Hematopoietic multipotent progenitor cell treated with erythropoietin and hydrocortisone succinate and interleukin-3 and kit ligand, for 15 days (in vitro differentiated cells): ENCODE data around the gene CARS1.

Experiments
- DNase-seq: peaks from one replicate; pipeline ENCODE4 v3.0.0-alpha.2; 2015; ENCODE audit warnings: low spot score

The CARS1 gene

GRCh38 chr11:2991452-2992233 is 65.6 kb downstream of the CARS1 start:
- peak; percentile 66 for DNase-seq

DNA sequence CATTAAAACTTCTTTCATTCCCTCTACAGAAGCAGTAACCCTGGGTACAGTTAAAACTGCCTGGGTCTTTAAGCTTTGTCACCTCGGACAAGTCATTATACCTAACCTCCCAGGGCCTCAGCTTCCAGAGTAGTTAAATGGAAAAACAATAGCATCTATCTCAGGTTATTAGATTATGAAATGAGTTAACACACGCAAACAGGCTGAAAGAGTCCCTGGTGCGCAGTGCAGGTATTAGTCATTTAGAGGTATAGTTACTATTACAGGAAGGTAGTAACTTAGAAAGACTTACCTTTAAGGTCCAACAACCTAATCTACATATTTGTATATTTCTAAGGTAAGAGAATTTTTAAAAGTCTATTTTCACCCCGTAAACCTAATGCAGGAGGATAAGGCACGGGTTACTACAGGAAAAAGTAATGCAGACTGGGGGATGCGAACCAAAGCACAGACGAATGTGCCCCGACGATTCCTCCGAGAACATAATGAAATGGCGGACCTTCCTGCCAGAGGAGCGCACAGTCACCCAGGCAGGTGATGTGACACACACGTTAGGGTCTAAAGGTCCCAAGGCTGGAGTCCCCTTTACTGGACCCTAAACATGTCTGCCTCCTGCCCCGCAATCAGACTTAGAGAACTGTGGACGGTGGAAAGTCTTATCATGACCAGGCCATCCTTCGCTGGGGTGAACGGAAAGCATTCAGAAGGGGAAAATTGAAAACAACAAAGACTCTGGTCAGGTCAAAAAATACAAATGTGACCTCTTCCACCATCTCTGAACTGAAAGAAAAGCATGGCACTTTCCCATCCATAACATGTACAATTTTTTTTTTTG is 66.4 kb downstream of the CARS1 start:
- DNase-seq: peak; percentile 50

GRCh38 chr11:2989551-2989950 is 67.7 kb downstream of the CARS1 start:
- no peak for DNase-seq

- peak; percentile 21 for DNase-seq
Observed at GRCh38 chr11:2989006-2989405, 68.2 kb downstream of the CARS1 start.

DNA sequence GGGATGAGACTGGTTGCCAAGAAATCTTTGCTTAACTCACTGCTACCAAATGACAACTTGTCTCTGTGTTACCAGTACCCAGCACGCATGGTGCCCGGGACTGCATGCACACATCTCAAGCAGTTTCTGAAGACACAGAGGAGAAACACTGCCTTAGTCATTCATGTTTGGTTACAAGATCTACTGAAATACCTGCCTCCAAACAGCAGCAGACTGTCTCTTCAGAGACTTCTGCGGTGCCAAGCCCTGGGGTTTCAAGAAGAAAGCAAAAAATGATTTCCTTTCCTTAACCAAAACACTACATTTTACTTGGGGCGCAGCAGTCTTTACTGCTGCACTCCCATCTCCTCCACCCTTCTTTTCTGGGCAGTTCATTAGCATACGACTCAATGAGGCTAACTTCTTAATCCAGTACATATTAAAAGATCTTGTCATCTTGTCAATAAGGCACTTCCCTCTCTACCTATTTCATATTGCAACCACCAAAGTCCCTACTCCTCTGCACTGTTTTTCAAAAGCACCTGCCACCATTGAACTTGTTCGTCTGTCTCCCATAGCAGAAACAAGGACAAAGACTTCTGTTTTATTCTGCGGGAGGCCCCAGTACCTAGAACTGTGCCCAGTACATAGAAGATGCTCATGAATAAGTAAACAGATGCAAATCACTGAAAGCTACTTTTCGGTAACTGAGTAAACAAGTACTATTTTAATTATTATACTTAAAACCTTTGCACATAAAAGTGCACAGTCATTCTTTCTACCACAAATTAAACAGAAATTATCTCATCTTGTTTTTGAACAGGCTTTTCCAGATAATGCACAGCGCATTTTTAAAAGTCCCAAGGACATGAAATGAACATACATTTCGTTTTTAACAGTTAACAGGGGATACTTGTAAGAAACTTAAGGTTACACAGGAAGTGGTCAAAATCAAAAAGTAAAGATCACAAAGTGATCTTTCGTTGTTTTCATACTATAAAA is 69.1 kb downstream of the CARS1 start:
- peak; percentile 59 for DNase-seq

DNA sequence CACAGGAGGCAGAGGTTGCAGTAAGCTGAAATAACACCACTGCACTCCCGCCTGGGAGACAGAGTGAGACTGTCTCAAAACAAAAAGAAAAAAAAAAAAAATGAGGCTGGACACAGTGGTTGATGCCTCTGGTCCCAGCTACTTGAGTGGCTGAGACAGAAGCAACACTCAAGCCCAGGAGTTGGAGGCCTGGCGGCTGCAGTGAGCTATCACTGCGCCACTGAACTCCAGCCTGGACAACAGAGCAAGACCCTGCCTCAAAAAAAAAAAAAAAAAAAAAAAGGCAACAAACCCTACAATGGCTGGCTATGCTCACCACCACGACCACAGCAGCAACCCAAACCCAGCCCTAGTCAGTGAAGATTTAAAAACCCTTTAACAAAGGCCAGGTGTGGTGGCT is 73.3 kb downstream of the CARS1 start:
- no peak for DNase-seq

- DNase-seq: no peak
Observed at GRCh38 chr11:2982214-2982613, 75.0 kb downstream of the CARS1 start.

- DNase-seq: no peak
Observed at GRCh38 chr11:2981130-2981529, 76.1 kb downstream of the CARS1 start.

GRCh38 chr11:2980168-2980840 is 76.9 kb downstream of the CARS1 start:
- DNase-seq: no peak

DNA sequence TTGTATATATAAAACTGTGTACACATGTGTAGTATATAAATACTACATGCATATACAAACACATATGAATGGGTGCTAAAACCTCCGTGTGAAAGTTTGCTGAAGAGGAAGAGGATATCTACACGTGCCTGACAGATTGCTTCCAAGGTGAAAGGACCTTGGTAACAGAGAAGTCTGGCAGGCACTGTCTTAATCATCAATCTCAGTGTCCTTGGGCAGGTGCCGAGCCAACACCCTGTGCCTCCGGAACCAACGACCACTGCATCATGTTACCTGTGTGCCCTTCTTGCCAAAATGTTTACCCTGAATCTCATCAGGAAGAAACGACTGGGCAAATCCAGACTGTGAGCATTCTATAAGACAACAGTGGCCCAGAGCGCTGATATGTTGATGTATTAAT is 80.1 kb downstream of the CARS1 start:
- no peak for DNase-seq

DNA sequence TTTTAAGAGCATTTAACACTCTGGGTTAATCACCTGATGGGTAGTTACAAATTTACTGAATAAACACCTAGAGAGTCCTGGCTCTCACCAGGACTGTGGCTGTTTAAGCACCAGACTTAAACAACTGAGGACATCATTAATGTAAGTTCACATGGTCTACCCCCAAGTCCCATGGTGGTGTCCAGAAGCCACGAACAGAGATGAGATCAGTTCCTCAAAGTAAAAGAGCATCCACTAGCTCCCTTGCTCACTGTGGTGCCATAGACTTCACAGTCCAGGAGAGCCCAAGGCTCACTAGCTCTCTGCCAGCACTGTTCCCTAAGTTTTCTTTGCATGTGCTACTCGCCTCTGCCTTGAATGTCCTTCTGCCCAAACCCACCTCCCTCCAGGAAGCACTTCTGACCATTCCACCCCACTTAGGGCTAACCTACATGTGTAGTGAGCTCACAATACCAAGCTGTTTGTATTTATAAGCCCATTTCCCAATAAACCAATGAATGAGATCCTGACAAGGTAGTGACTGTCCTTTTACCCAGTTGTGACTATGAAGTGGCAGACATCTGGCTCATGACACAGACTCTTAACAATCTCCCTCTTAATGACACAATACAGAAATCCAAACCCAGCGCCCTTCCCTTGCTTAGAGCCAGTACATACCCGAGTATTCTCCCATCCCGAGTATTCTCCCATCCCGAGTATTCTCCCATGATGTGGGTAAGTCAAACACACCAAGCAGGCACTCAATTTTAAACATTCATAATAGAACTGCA is 80.7 kb downstream of the CARS1 start:
- DNase-seq: no peak

GRCh38 chr11:2975594-2975993 is 81.6 kb downstream of the CARS1 start:
- DNase-seq: peak; percentile 70

- DNase-seq: no peak
Observed at GRCh38 chr11:2974272-2974671, 83.0 kb downstream of the CARS1 start.

DNA sequence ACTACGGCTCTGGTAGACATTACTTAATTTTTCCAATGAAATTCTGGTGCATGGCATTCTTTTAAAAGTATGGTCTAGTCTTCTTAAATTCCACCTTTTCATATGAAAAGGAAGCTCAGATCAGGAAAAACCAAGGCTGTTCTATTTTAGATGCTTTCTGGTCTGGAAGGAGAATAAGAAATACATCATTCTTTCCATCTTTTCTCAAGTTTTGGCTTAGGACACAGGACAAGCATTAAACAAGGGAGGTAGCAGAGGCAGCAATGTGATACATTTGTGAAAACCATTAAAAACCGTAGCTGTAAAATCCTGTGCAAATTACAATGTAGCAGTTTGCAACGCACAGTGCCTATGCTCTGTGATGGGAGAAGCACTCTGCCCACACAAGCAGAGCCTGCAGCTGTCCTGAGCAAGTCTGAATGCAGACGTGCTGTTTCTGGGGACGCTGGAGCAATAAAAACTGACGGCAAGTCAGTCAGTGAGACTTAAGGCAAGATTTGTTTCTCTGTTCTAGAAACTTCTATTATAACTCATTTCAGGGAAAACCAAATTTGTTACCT is 88.8 kb downstream of the CARS1 start:
- no peak for DNase-seq

GRCh38 chr11:2964782-2965181 is 92.4 kb downstream of the CARS1 start:
- no peak for DNase-seq

DNA sequence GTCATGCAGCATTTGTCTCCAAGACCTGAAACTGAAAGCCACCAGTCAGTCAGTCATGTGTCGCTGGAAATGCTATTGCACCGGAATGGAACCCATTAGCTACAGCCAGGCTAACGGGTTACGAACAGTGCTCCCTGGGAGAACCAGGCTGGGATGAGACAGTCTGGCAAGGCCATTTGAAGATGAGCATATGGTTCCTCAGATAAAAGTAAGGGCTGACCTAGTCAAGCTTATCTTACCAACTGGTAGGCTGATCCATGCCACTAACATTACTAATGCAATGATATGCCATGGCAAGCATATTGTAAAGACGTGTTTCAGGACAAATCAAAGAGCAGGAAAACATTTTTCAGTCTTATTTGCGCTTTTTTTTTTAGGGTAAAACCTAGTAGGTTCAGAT is 93.5 kb downstream of the CARS1 start:
- peak; percentile 87 for DNase-seq

- peak; percentile 39 for DNase-seq
Observed at GRCh38 chr11:2963112-2963754, 94.0 kb downstream of the CARS1 start.

- DNase-seq: no peak
Observed at GRCh38 chr11:2961080-2961479, 96.1 kb downstream of the CARS1 start.

DNA sequence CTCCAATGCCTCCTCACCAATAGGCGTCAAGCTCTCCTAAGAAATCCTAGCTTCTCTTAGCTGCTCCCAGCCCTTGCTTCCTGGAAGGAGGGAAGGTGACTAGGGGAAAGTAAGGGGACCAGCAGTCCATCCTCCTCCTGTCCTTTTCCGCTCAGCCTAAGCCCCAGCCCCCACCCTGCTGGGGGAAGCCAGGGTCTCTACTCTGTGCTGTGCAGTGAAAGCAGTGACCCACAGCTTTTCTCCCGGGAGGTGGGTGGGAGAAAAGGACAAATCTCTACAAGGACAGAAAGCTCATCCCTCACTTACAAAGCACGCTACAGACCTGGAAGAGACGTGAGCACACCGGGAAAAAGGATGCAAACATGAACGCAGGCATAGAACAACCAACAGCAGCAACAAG is 97.1 kb downstream of the CARS1 start:
- DNase-seq: no peak

- DNase-seq: no peak
Observed at GRCh38 chr11:2958251-2958650, 99.0 kb downstream of the CARS1 start.
